Kidney (tissue), 22 donors: ENCODE measurements around the gene CDK5RAP3. TPM values are rescaled to one million over a fixed set of nuclear protein-coding genes. Genes with fewer than 3 reads are reported as not detected.
A peak's percentile ranks its signal among the peaks of the same experiment; 100 is the strongest.

ENCODE experiments used
- DNase-seq, 5 donors: peaks; one replicate each; pipeline ENCODE4 v3.0.0-alpha.2; 2013 to 2020
- FAIRE-seq: peaks from 2 replicates; lab custom pipeline; 2012; peaks lifted over from hg19 to GRCh38; lab: Jason Lieb, UNC
- H3K27ac ChIP-seq, 2 donors: one replicate each; pipeline ENCODE4 v1.7.0; 2013; ENCODE audit warnings: low read depth in 2 of 2, low read length in 2 of 2, inconsistent platforms in 1 of 2
- H3K27me3 ChIP-seq: one replicate; pipeline ENCODE4 v1.7.1; 2013; ENCODE audit warnings: low read length, inconsistent platforms; ENCODE audit not compliant: control insufficient read depth, insufficient read depth
- H3K36me3 ChIP-seq, 3 donors: one replicate each; pipeline versions ENCODE4 v1.7.0 to v1.7.1; 2013; ENCODE audit warnings: low read length in 3 of 3, control low read depth in 1 of 3, inconsistent platforms in 1 of 3; ENCODE audit not compliant: insufficient read depth in 3 of 3, control insufficient read depth in 2 of 3
- H3K4me1 ChIP-seq, 3 donors: one replicate each; pipeline versions ENCODE4 v1.7.0 to v1.7.1; 2013; ENCODE audit warnings: low read length in 3 of 3, inconsistent platforms in 1 of 3, low read depth in 1 of 3; ENCODE audit not compliant: control insufficient read depth in 2 of 3, insufficient read depth in 2 of 3
- H3K4me3 ChIP-seq, 3 donors: one replicate each; pipeline versions ENCODE4 v1.7.0 to v1.8.1; 2013; ENCODE audit warnings: low read length in 3 of 3, control low read depth in 1 of 3, inconsistent platforms in 1 of 3
- H3K9ac ChIP-seq, 3 donors: one replicate each; pipeline versions ENCODE4 v1.7.0 to v1.7.1; 2013; ENCODE audit warnings: low read length in 3 of 3, control low read depth in 1 of 3, inconsistent platforms in 1 of 3
- H3K9me3 ChIP-seq, 3 donors: one replicate each; pipeline versions ENCODE4 v1.7.0 to v1.7.1; 2013; ENCODE audit warnings: low read length in 3 of 3, control low read depth in 1 of 3, inconsistent platforms in 1 of 3; ENCODE audit not compliant: control insufficient read depth in 2 of 3, insufficient read depth in 1 of 3
- intact Hi-C: fragments of 100-400 bp; cut with DNase I; formaldehyde crosslinking; loops from one replicate; pipeline ENCODE4 v1.11.1; 2022
- long read RNA-seq, 10 donors: library from polyadenylated mRNA in 1 of 10; unstranded in 1 of 10; transcript quantifications; one replicate each; pipeline ENCODE4 v2.0.0 and lab custom pipeline, GENCODE V29; 2021 to 2026
- polyA plus RNA-seq: library from polyadenylated mRNA; stranded (reverse); fragments of 350-450 nt; fragmentation: Illumina TruSeq; extraction: RNeasy Lipid Tissue Mini Kit (QIAGEN cat#74804); gene quantifications from one replicate; pipeline ENCODE4 v1.2.3, GENCODE V29; 2014; ENCODE audit warnings: low read depth, low replicate concordance; ENCODE audit not compliant: insufficient read depth
- total RNA-seq: library from RNA; stranded (reverse); fragmentation: NEBNext Ultra II Directional; extraction: Animal tissue kit (Norgen Biotek cat#: 25700); gene quantifications from one replicate; pipeline ENCODE4 v1.2.1, GENCODE V29; 2021
- TF ChIP-seq, protein P1 (sequence below): IDR thresholded peaks from 3 replicates; pipeline ENCODE4 v1.5.1; 2012; ENCODE audit warnings: mild to moderate bottlenecking, moderate library complexity, borderline replicate concordance; ENCODE audit not compliant: insufficient read depth; ENCODE audit errors: extremely low read depth
- donor health status: control.
- donor health status: control.
- donor health status: control.
- donor health status: control.
- donor health status: control.
- donor health status: DM: yes; HTN: yes; CAD: no.
- donor health status: Normal renal cell carcinoma (clear cell type).

Gene CDK5RAP3, protein sequence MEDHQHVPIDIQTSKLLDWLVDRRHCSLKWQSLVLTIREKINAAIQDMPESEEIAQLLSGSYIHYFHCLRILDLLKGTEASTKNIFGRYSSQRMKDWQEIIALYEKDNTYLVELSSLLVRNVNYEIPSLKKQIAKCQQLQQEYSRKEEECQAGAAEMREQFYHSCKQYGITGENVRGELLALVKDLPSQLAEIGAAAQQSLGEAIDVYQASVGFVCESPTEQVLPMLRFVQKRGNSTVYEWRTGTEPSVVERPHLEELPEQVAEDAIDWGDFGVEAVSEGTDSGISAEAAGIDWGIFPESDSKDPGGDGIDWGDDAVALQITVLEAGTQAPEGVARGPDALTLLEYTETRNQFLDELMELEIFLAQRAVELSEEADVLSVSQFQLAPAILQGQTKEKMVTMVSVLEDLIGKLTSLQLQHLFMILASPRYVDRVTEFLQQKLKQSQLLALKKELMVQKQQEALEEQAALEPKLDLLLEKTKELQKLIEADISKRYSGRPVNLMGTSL
- total RNA-seq = 208 TPM
- polyA plus RNA-seq = 140 TPM
- long read RNA-seq, donor 1, transcript CDK5RAP3-225 (2 exons, 2,455 nt) = minor isoform, 9 of 29 reads
- long read RNA-seq, donor 1, transcript CDK5RAP3-201 (14 exons, 1,866 nt) = major isoform, 11 of 29 reads
- long read RNA-seq, donor 1, partial matches to known transcripts = 0 of 29 reads
- long read RNA-seq, donor 1, other reads (novel, unspliced or antisense) = 0 of 29 reads
- long read RNA-seq, donor 2, transcript CDK5RAP3-201 (14 exons, 1,866 nt) = minor isoform, 10 of 40 reads
- long read RNA-seq, donor 2, transcript CDK5RAP3-231 (12 exons, 2,759 nt) = minor isoform, 6 of 40 reads
- long read RNA-seq, donor 2, transcript CDK5RAP3-225 (2 exons, 2,455 nt) = major isoform, 15 of 40 reads
- long read RNA-seq, donor 2, partial matches to known transcripts = 6 of 40 reads
- long read RNA-seq, donor 2, other reads (novel, unspliced or antisense) = 0 of 40 reads
- long read RNA-seq, donor 3, transcript CDK5RAP3-201 (14 exons, 1,866 nt) = minor isoform, 7 of 43 reads
- long read RNA-seq, donor 3, transcript CDK5RAP3-225 (2 exons, 2,455 nt) = major isoform, 22 of 43 reads
- long read RNA-seq, donor 3, transcript CDK5RAP3-231 (12 exons, 2,759 nt) = minor isoform, 11 of 43 reads
- long read RNA-seq, donor 3, partial matches to known transcripts = 0 of 43 reads
- long read RNA-seq, donor 3, other reads (novel, unspliced or antisense) = 0 of 43 reads
- long read RNA-seq, donor 4, transcript CDK5RAP3-225 (2 exons, 2,455 nt) = minor isoform, 6 of 37 reads
- long read RNA-seq, donor 4, transcript CDK5RAP3-201 (14 exons, 1,866 nt) = major isoform, 12 of 37 reads
- long read RNA-seq, donor 4, partial matches to known transcripts = 17 of 37 reads
- long read RNA-seq, donor 4, other reads (novel, unspliced or antisense) = 0 of 37 reads
- long read RNA-seq, donor 5, partial matches to known transcripts = 0 of 6 reads
- long read RNA-seq, donor 5, other reads (novel, unspliced or antisense) = 0 of 6 reads
- long read RNA-seq, donor 6, transcript CDK5RAP3-201 (14 exons, 1,866 nt) = major isoform, 13 of 25 reads
- long read RNA-seq, donor 6, transcript CDK5RAP3-225 (2 exons, 2,455 nt) = minor isoform, 9 of 25 reads
- long read RNA-seq, donor 6, partial matches to known transcripts = 0 of 25 reads
- long read RNA-seq, donor 6, other reads (novel, unspliced or antisense) = 0 of 25 reads
- long read RNA-seq, donor 7, transcript CDK5RAP3-201 (14 exons, 1,866 nt) = major isoform, 57 of 119 reads
- long read RNA-seq, donor 7, transcript CDK5RAP3-237 (13 exons, 2,519 nt) = minor isoform, 9 of 119 reads
- long read RNA-seq, donor 7, transcript CDK5RAP3-231 (12 exons, 2,759 nt) = minor isoform, 13 of 119 reads
- long read RNA-seq, donor 7, partial matches to known transcripts = 30 of 119 reads
- long read RNA-seq, donor 7, other reads (novel, unspliced or antisense) = 10 of 119 reads
- long read RNA-seq, donor 8, transcript CDK5RAP3-201 (14 exons, 1,866 nt) = major isoform, 13 of 33 reads
- long read RNA-seq, donor 8, transcript CDK5RAP3-225 (2 exons, 2,455 nt) = minor isoform, 10 of 33 reads
- long read RNA-seq, donor 8, partial matches to known transcripts = 5 of 33 reads
- long read RNA-seq, donor 8, other reads (novel, unspliced or antisense) = 0 of 33 reads
- long read RNA-seq, donor 9, transcript CDK5RAP3-201 (14 exons, 1,866 nt) = major isoform, 7 of 10 reads
- long read RNA-seq, donor 9, partial matches to known transcripts = 0 of 10 reads
- long read RNA-seq, donor 9, other reads (novel, unspliced or antisense) = 0 of 10 reads
- long read RNA-seq, donor 10, transcript CDK5RAP3-231 (12 exons, 2,759 nt) = minor isoform, 5 of 42 reads
- long read RNA-seq, donor 10, transcript CDK5RAP3-225 (2 exons, 2,455 nt) = major isoform, 16 of 42 reads
- long read RNA-seq, donor 10, transcript CDK5RAP3-201 (14 exons, 1,866 nt) = minor isoform, 8 of 42 reads
- long read RNA-seq, donor 10, partial matches to known transcripts = 10 of 42 reads
- long read RNA-seq, donor 10, other reads (novel, unspliced or antisense) = 0 of 42 reads

DNA sequence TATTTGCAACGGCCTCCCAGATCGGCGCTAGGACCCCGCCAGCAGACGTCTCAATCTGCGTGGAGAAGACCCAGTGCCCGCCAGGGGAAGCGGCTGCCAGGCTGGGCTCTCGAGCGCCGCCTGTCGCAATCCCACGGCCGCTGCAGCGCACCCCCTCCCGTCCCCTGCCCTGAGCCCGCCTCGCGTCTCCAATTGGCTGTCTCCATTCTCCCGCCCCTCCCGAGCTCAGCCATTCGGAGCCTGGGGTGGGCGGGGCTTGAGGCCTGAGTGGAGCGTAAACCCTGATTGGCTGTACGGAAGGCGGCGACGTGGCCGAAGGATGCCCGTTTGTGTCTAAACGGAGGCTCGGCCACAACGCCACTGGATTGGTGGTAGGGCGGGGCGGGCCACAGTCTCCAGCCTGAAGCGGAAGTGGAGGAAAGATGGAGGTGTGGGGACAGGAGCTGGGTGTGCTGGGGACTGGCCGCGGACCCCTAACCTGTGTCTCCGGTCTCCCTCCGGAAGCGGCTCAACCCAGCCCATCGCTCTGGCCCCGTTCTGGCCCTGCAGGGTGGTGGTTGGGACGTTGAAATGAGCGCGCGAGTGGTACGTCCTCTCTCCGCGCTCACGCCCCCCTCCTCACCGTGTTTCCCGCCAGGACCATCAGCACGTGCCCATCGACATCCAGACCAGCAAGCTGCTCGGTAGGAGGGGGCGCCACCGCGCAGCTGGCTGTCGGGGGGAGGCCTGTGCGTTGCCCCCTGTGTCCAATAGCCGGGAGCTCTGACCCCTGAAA is at the start of gene CDK5RAP3:
Gene CDK5RAP3, plus strand, starts transcription at position 389 of the 775 bp plus-strand sequence. Its CDS starts 34 bp downstream, at position 423.
- Histone ChIP-seq H3K4me3 (peak within 1 kb of the TSS; percentile 82 to 92 (median 83)), H3K27me3 (no peaks in the 10 kb centered on the region), H3K9me3 (no peaks in the 10 kb centered on the region), H3K4me1 (peaks cover 0 to 10% (median 5%) of the 10 kb centered on the region in 3 donors), H3K36me3 (peaks cover 2 to 19% (median 14%) of the 10 kb centered on the region in 3 donors), H3K27ac (peak within 1 kb of the TSS; percentile 51 to 92), H3K9ac (peak within 1 kb of the TSS; percentile 66 to 96 (median 86))
- peak; percentile 98 for FAIRE-seq
- DNase-seq = peak; percentile 100
- TF ChIP-seq, protein P1, sequence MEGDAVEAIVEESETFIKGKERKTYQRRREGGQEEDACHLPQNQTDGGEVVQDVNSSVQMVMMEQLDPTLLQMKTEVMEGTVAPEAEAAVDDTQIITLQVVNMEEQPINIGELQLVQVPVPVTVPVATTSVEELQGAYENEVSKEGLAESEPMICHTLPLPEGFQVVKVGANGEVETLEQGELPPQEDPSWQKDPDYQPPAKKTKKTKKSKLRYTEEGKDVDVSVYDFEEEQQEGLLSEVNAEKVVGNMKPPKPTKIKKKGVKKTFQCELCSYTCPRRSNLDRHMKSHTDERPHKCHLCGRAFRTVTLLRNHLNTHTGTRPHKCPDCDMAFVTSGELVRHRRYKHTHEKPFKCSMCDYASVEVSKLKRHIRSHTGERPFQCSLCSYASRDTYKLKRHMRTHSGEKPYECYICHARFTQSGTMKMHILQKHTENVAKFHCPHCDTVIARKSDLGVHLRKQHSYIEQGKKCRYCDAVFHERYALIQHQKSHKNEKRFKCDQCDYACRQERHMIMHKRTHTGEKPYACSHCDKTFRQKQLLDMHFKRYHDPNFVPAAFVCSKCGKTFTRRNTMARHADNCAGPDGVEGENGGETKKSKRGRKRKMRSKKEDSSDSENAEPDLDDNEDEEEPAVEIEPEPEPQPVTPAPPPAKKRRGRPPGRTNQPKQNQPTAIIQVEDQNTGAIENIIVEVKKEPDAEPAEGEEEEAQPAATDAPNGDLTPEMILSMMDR = peak; percentile 99
- intact Hi-C loops = no loop called here

DNA sequence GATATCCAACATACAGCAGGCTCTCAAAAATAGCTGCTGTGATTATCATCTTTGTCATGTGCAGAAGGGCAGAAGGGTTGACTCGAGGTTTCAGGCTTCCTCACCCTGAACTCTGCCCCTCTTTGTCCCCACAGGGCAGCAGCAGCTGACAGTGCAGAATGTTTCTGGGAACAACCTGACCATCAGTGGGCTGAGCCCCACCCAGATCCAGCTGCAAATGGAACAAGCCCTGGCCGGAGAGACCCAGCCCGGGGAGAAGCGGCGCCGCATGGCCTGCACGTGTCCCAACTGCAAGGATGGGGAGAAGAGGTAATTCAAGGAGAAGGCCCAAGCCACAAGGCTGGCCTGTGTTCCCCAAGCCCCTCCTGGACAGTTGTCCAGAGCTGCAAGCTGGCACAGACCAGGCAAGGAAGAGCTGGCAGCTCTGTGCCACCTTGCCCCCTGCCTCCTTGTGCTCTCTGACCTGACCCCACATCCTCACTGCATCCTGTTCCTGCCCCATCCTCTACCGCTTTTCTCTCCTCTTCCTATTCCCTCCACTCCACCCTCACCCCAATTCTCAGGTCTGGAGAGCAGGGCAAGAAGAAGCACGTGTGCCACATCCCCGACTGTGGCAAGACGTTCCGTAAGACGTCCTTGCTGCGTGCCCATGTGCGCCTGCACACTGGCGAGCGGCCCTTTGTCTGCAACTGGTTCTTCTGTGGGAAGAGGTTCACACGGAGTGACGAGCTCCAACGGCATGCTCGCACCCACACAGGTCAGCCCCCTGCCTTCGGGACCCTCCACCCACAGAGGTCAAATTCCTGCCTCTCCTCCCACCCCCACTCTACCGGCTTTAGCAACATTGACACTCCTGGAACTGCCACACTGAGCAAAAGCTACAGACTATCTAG is 45.9 kb upstream of the CDK5RAP3 start:
- Histone ChIP-seq H3K27me3 (no peaks in the 10 kb centered on the region), H3K4me3 (no peak overlapping the region), H3K27ac (no peak overlapping the region), H3K9me3 (no peaks in the 10 kb centered on the region), H3K9ac (no peak overlapping the region), H3K4me1 (no peaks in the 10 kb centered on the region), H3K36me3 (peaks cover 0 to 40% (median 14%) of the 10 kb centered on the region in 3 donors)
- no peak for FAIRE-seq
- TF ChIP-seq, protein P1 = no peak
- intact Hi-C loops = no loop called here
- no peak for DNase-seq
